Hematopoietic multipotent progenitor cell (in vitro differentiated cells): ENCODE results near the gene INPPL1. TPM values are rescaled to one million over a fixed set of nuclear protein-coding genes. Genes with fewer than 3 reads are reported as not detected.
A peak's percentile ranks its signal among the peaks of the same experiment; 100 is the strongest.

Source experiments
- DNase-seq, 3 donors: peaks; one replicate each; pipeline ENCODE4 v3.0.0-alpha.2; 2011 to 2015; ENCODE audit warnings: low read depth in 2 of 3, low spot score in 2 of 3
- total RNA-seq: library from RNA; depleted of rRNA; stranded (reverse); fragments of >200 nt; gene quantifications from one replicate; pipeline ENCODE4 v1.2.3, GENCODE V29; 2012

INPPL1 gene
- total RNA-seq, 1 donor, result 80.0 TPM

GRCh38 chr11:72230764-72231365 is 6.3 kb downstream of the INPPL1 start:
- DNase-seq, result no peak

- no peak for DNase-seq
Measured at GRCh38 chr11:72231396-72232259, 7.1 kb downstream of the INPPL1 start.

- DNase-seq, result no peak
Measured at GRCh38 chr11:72232260-72233055, 7.9 kb downstream of the INPPL1 start.

- DNase-seq, result no peak
Measured at GRCh38 chr11:72233056-72233772, 8.6 kb downstream of the INPPL1 start.

GRCh38 chr11:72233773-72234513 is 9.4 kb downstream of the INPPL1 start:
- DNase-seq, result no peak

- no peak for DNase-seq
Measured at GRCh38 chr11:72234514-72234830, 9.9 kb downstream of the INPPL1 start.

- no peak for DNase-seq
Measured at GRCh38 chr11:72234920-72235319, 10.4 kb downstream of the INPPL1 start.

GRCh38 chr11:72235351-72236057 is 10.9 kb downstream of the INPPL1 start:
- no peak for DNase-seq

GRCh38 chr11:72236083-72236697 is 11.6 kb downstream of the INPPL1 start:
- DNase-seq, result no peak

- DNase-seq, result no peak
Measured at GRCh38 chr11:72236774-72237111, 12.2 kb downstream of the INPPL1 start.

GRCh38 chr11:72237112-72237931 is 12.8 kb downstream of the INPPL1 start:
- no peak for DNase-seq

- DNase-seq, result peak in 2 of 3 donors; percentile 48 to 65
Measured at GRCh38 chr11:72238040-72238450, 13.5 kb downstream of the INPPL1 start.

- DNase-seq, result no peak
Measured at GRCh38 chr11:72238492-72239312, 14.1 kb downstream of the INPPL1 start.

- no peak for DNase-seq
Measured at GRCh38 chr11:72239313-72239848, 14.8 kb downstream of the INPPL1 start.

- peak in 2 of 3 donors; percentile 17 to 26 for DNase-seq
Measured at GRCh38 chr11:72239849-72240460, 15.4 kb downstream of the INPPL1 start.

- peak in 1 of 3 donors; percentile 26 for DNase-seq
Measured at GRCh38 chr11:72240461-72241290, 16.1 kb downstream of the INPPL1 start.
